Renal pelvis (tissue), 4 donors: ENCODE results near the gene SPAG16. TPM values are rescaled to one million over a fixed set of nuclear protein-coding genes. Genes with fewer than 3 reads are reported as not detected.
A peak's percentile ranks its signal among the peaks of the same experiment; 100 is the strongest.

Source experiments
- DNase-seq: peaks from one replicate; pipeline ENCODE4 v3.0.0-alpha.2; 2013
- polyA plus RNA-seq, 3 donors: library from polyadenylated mRNA; unstranded; fragments of 120-200 nt; gene quantifications; one replicate each; pipeline ENCODE4 v1.2.1, GENCODE V29; 2013; ENCODE audit not compliant: insufficient read length in 3 of 3

Gene SPAG16
- polyA plus RNA-seq, 3 donors, result 57.2 to 69.5 (median 60.2) TPM

DNA sequence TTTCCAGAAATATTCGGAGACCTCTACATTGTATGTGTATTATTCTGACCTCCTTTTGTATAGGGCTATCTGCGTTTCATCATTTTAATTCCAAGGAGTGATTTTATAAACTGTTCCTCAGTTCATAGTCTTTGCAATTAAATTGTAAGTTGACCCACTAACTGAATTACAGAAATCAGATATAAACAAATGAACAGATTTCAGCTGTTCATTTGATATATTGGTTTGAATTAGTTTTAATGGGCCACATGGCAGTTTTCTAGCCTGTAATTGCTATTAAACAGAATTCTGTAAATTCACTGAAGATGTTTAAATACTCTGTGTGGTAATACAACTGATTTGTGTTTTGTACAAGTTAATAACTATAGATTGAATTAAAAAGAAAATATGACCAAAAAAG lies 780.2 kb downstream of the SPAG16 start:
- no peak for DNase-seq

GRCh38 chr2:214066862-214067261 lies 782.6 kb downstream of the SPAG16 start:
- DNase-seq, result no peak

DNA sequence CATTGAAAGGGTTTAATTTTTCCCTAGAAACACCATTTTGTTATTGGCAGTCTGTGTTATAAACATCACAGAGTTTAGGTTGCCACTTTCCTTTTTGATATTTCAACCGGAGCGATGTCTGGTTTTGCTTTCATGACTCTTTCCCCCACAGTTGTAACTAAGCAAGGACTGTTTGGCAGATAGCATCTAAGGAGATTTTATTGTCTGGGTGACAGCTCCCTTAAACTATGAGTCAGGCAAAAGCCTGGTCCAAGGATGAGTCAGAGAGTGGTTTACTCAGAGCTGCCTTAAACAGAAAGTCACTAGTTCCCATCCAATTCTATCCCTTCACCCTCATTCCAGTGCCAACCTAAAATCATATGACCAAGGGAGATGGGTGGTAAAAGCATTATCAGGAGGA lies 785.0 kb downstream of the SPAG16 start:
- DNase-seq, result peak; percentile 47

DNA sequence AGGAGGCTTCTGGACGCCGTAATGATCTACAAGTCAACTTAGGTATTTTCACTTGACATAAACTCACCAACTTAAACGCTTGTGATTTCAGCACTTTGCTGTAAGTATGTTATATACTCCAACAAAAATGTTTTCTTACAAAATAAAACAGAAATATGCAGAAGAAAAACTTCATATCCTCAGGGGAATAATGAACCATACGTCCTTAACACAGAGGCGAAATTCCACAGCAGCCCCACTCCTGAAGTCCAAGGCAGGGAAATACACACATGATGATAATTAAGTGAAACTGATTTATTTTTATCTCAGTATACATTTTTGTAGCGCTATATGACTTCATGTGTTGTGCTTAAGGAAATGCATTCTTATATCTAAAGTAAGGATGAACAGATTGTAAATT lies 791.2 kb downstream of the SPAG16 start:
- no peak for DNase-seq

- DNase-seq, result no peak
These were observed 792.3 kb downstream of the SPAG16 start for GRCh38 chr2:214076527-214076926.

GRCh38 chr2:214077727-214078126 lies 793.5 kb downstream of the SPAG16 start:
- no peak for DNase-seq

- DNase-seq, result no peak
These were observed 794.8 kb downstream of the SPAG16 start for GRCh38 chr2:214079032-214079431.

DNA sequence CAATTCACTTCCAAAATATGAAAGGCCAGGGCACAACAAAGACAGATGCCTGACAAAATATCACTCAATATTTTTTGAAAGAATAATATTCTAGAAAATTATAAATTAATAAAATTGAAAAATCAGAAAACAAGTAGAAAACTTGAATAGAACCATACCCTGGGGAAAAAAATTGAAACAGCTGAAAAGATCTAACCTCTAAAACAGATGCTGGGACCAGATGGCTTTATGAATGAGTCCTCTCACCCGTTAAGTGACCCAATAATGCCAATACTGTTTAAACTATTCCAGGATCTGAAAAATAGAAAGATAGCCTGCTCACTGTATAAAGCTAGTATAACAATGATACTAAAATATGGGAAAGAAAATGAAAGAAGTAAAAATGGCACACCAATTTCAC lies 804.3 kb downstream of the SPAG16 start:
- no peak for DNase-seq

DNA sequence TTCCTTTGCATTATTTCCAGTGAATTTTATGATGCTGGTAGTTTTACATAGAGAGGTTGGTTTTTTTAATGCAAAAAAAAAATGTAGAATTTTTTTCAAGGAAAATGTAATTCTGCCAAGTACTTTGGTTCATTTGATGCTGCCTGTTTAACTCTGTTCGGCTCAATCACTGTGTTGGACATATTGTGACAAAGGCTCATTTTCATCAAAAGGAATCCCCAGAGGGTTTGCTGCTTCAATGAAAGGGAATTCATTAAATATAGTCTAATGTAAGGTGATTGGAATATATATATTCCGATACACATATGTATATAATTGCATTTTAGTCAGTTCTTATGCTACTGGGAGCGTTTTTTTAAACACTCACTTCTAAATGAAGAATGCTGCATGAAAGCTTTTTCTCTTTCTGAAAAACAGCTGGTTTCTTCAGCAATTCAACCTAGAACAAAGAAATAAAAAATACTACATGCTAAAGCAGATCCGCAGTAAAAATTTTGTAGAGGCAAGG lies 812.0 kb downstream of the SPAG16 start:
- no peak for DNase-seq

DNA sequence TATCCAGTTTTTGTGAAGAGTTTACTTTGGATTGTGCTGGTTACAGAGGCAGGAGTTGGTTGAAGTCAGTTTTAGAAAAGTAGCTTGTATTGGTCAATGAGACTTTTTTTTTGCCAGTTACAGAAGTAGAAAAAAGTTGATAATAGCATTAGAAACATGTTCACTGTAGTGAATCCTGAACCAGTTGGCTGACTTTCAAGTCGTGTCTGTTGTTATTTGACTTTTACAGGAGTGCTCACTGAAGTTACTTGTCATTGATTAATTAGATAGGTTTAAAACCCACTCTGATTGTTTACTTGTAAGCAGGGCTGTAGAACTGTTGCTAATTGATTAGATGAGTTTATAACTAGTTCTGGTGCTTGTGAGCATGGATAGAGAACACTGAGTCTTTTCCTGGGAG lies 814.5 kb downstream of the SPAG16 start:
- DNase-seq, result no peak

DNA sequence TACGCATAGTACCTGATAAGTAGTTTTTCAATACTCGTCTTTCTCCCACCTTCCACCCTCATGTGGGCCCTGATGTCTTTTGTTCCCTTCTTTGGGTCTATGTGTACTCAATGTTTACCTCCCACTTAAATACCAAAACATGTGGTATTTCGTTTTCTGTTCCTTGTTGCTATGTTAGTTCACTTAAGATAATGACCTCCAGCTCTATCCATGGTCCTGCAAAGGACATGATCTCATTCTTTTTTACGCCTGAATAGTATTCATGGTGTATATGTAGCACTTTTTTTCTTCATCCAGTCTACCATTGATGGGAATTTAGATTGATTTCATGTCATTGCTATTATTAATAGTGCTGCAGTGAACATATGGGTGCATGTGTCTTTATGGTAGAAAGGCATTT lies 816.2 kb downstream of the SPAG16 start:
- DNase-seq, result no peak

- DNase-seq, result peak; percentile 30
These were observed 819.2 kb downstream of the SPAG16 start for GRCh38 chr2:214103276-214104001.

- no peak for DNase-seq
These were observed 820.0 kb downstream of the SPAG16 start for GRCh38 chr2:214104219-214104618.

DNA sequence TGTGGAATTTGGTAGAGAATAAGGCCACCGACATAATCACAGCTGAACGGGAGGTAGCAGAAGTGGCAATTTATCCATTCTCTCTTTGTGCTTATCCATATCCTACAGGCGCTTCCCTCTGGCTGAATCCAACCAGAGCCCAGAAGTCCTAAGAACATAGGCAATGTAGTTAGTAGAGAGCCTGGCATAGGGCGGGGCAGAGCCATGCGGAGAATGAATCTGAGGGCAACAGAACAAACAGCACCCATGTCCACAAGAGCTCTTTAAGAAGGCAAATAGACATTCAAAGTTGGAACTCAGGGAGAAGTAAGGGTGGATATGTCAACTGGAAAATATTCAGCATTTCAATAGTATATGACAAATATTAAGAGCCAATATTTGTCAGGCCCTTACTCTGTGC lies 820.7 kb downstream of the SPAG16 start:
- DNase-seq, result no peak

- peak; percentile 1 for DNase-seq
These were observed 823.5 kb downstream of the SPAG16 start for GRCh38 chr2:214107726-214108125.

DNA sequence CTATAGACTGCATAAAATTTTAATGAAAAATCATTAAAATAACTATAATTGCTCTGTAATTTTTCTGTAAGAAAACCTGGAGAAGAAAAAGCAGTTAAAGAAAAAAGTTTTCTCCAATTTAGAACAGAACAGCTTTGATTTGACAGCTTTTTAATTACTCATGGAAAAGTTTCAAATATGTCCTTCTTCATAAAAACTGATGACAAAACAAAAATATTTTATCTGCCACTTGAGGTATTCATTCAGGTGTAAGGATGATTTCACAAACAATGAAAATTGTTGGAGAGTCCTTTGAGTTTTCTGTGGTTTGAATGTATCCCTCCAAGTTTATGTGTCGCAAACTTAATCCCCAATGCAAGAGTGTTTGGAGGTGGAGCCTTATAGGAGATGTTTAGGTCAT lies 824.3 kb downstream of the SPAG16 start:
- DNase-seq, result no peak

DNA sequence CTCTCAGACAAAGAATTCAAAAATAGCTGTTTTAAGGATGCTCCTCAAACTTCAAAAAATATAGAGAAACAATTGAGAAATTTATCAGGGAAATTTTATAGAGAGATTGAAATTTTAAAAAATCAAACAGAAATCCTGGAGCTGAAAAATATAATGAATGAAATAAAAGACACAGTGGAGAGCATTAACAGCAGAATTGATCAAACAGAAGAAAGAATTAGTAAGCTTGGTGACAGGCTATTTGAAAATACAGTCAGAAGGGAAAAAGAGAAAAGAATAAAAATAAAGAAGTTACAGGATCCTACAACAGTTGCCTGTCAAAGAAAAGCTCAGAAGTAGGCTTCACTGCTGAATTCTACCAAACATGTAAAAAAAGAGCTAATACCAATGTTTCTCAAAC lies 832.8 kb downstream of the SPAG16 start:
- no peak for DNase-seq

DNA sequence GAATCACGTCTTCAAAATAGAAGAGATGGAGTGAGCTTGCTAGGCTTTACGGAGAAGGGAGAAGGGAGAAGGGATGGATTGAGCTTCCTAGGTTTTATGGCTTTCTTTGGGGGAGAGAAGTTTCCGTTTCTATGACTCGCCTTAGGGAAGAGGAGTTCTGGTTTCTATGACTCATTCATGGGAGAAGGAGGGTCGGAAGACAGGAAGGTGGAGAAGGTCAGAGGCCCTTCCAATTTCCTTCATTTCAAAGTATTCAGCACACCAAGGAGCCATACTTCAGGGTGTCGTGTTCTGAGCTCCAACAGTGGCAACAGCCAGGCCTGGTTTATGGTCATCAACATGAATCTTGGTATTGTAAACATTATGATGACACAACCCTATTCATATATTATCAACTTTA lies 841.9 kb downstream of the SPAG16 start:
- DNase-seq, result no peak

DNA sequence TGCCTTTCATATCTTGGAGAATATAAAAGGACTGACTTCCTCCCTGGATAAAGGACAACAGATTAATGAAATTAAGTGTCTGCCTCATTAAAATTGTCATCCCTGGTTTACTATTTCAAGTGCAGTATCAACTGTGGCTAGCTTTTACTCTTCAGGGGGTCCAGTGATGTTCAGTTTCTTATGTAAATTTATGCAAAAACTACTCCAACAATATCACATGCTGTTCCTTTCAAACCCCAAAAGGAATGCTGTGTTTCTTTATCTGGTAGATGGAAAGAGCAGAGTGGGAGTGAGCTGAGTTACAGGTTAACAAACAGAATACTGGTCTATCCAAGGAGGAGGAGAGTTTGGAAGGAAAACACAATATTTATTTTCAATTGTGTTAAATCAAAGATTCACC lies 842.9 kb downstream of the SPAG16 start:
- DNase-seq, result no peak

- DNase-seq, result no peak
These were observed 843.3 kb downstream of the SPAG16 start for GRCh38 chr2:214127571-214127970.

- DNase-seq, result no peak
These were observed 843.8 kb downstream of the SPAG16 start for GRCh38 chr2:214128040-214128439.

DNA sequence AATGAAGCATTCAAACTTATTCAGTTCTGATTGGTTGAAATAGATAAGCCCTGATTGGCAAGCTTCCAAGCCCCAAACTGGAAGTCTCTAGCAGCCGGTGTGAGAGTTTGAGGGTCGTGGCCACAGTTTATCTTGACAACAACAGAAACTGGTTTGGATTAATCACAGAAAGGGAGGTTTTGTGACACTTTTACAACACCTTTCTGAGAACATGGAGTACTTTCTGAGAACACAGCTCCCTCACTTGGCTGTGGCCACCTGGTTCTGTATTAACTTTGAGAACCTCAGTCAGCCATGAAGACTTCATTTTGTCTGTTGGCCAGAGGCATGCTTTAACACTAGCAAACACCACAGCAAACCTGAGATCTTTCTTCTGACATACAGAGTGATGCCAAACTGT lies 845.9 kb downstream of the SPAG16 start:
- DNase-seq, result no peak

DNA sequence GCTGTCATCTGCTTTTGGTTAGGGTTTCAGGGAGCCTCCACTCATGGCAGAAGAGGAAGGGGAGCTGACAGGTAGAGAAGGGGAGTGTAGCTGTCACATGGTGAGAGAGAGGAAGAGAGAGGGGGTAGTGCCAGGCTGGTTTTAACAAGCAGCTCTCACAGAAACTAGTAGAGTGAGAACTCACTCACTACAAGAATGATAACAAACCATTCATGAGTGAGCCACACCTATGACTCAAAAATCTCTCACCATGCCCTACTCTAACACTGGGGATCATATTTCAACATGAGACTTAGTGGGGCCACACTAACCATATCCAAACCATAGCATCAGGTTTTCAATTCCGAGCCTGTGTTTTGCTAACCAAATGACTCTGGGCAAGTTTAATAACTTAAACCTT lies 851.7 kb downstream of the SPAG16 start:
- no peak for DNase-seq

DNA sequence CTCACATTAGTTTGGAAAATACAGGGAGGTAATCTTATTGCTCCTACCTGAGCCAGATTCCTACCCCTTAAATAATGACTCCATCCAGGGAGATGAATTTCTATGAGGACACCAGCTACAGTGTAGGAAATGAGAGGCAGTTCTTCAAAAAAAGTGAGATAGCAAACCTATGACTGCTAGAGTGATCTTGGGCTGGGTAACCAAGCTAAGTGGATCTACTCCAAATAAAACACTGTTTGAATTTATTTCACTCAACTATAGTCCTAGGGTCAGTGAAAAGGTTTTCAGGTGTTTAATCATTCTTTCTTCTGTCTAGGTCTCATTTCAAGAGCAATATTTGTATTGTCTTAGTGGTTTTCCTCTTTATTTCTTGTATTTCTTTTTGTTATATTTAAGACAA lies 854.5 kb downstream of the SPAG16 start:
- no peak for DNase-seq
